ENCODE results near the gene AQP4. TPM values are rescaled to one million over a fixed set of nuclear protein-coding genes. Genes with fewer than 3 reads are reported as not detected.

AQP4 gene
- total and polyA plus RNA-seq, 11 donors = 0.33 to 25.0 (median 8.3) TPM; not detected in 1

- Histone ChIP-seq H3K4me1 (no peaks in the 10 kb centered on the region), H3K27ac (no peak overlapping the region), H3K9me3 (no peaks in the 10 kb centered on the region), H3K27me3 (peaks cover 0 to 7% (median 0%) of the 10 kb centered on the region in 9 donors), H3K36me3 (no peaks in the 10 kb centered on the region), H3K4me3 (no peak overlapping the region)
- no peak for TF ChIP-seq POLR2A (IDR thresholded peaks at IDR 0.05)
- TF ChIP-seq CTCF (IDR thresholded peaks at IDR 0.05) = no peak
- intact Hi-C loops (cut with DNase I) = loop anchor here in 1 of 10 donors (10.0 kb wide), 1 partner anchor 62 kb away; no protein-coding TSS in a partner anchor
- DNase-seq (no peak), ATAC-seq (no peak)
- 92 to 98% (median 95%) methylated on average over 11 of the region's 11 CpGs for WGBS, 4 donors
Observed at GRCh38 chr18:26832302-26832701, 33.2 kb downstream of the AQP4 start.

- intact Hi-C loops (cut with DNase I) = no loop called here
- peaks cover 0 to 7% (median 0%) of the 10 kb centered on the region in 9 donors for H3K27me3 ChIP-seq
- no peak for TF ChIP-seq POLR2A (IDR thresholded peaks at IDR 0.05)
- no peak for TF ChIP-seq CTCF (IDR thresholded peaks at IDR 0.05)
- ATAC-seq = no peak
- 58 to 69% (median 68%) methylated on average over 3 of the region's 3 CpGs for WGBS, 4 donors
- no peaks in the 10 kb centered on the region for H3K4me1 ChIP-seq
- no peak overlapping the region for H3K27ac ChIP-seq
- no peaks in the 10 kb centered on the region for H3K36me3 ChIP-seq
- H3K9me3 ChIP-seq = no peaks in the 10 kb centered on the region
- DNase-seq = no peak
- no peak overlapping the region for H3K4me3 ChIP-seq
Observed at GRCh38 chr18:26827581-26827980, 37.9 kb downstream of the AQP4 start.

- H3K4me3 ChIP-seq = no peak overlapping the region
- H3K27me3 ChIP-seq = peaks cover 0 to 7% (median 0%) of the 10 kb centered on the region in 9 donors
- no peaks in the 10 kb centered on the region for H3K36me3 ChIP-seq
- H3K4me1 ChIP-seq = no peaks in the 10 kb centered on the region
- H3K9me3 ChIP-seq = no peaks in the 10 kb centered on the region
- no peak for DNase-seq
- 52 to 67% (median 59%) methylated on average over 6 of the region's 6 CpGs for WGBS, 4 donors
- no peak overlapping the region for H3K27ac ChIP-seq
- no peak for TF ChIP-seq POLR2A (IDR thresholded peaks at IDR 0.05)
- no peak for TF ChIP-seq CTCF (IDR thresholded peaks at IDR 0.05)
- ATAC-seq = no peak
- intact Hi-C loops (cut with DNase I) = no loop called here
Observed at GRCh38 chr18:26826656-26827235, 38.8 kb downstream of the AQP4 start.

GRCh38 chr18:26821181-26821580, 44.3 kb downstream of the AQP4 start:
- no peaks in the 10 kb centered on the region for H3K36me3 ChIP-seq
- TF ChIP-seq POLR2A (IDR thresholded peaks at IDR 0.05) = no peak
- TF ChIP-seq CTCF (IDR thresholded peaks at IDR 0.05) = no peak
- no peak for DNase-seq
- no peak for ATAC-seq
- no peaks in the 10 kb centered on the region for H3K27me3 ChIP-seq
- intact Hi-C loops (cut with DNase I) = no loop called here
- no peak overlapping the region for H3K4me3 ChIP-seq
- peaks cover 0 to 32% (median 9%) of the 10 kb centered on the region in 12 donors for H3K9me3 ChIP-seq
- no peak overlapping the region for H3K27ac ChIP-seq
- WGBS, 4 donors = 84 to 95% (median 90%) methylated on average over 1 of the region's 1 CpG
- H3K4me1 ChIP-seq = no peaks in the 10 kb centered on the region
